Fibroblast of skin of scalp (primary cell): ENCODE results near the gene MOB3A.

Experiments
- DNase-seq: peaks from one replicate; pipeline ENCODE4 v3.0.0-alpha.2; 2013

MOB3A gene

DNA sequence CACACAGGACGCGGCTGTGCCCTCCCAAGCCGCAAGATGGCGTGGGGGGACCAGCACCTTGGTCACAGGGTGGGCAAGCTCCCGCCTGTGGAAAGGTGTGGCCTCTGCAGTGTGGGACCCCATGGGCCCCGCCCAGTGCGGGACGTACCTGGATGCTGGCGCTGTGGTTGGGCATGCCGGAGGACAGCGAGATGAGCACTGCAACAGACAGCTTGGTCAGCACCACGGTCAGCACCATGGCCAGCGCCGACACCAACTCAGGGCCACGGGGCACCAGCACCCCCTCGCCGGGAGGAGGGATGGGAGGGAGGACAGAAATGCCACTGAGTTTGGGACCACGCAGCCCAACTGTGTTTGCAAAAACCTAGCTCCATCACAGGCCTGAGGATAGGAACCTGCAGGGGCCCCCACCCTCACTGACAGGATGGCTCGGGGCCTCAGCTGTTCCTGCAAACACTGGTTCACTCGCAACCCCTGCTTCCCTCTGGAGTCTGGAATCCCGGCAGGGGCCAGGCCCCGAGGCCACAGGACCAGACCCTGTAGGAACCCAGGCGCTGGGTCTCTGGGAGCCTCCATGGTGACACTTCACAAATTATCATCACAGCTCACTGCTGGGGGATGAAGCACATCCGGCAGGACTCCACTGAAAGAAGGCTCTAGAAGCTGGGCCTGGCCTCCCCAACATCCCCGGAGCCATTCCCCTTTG, 27.7 kb upstream of the MOB3A start:
- no peak for DNase-seq

DNA sequence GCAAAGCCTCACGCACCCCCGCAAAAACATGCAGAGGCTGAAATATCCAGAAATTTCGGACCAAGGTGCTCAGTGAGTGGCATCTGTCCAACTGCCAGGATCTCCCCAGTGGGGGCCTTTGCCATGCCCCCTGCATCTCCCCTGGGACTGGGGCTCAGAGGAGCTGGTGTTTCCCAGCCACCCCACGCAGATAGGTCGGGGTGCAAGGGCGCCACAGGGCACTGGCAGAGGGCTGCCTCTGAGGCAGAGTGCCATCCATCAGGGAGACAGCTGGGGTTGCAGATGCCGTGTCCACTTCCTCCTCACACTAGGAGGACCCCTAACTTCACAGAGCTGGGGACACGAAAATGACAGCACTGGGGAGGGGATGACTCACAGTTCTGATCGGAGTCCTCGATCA, 26.9 kb upstream of the MOB3A start:
- DNase-seq = no peak

DNA sequence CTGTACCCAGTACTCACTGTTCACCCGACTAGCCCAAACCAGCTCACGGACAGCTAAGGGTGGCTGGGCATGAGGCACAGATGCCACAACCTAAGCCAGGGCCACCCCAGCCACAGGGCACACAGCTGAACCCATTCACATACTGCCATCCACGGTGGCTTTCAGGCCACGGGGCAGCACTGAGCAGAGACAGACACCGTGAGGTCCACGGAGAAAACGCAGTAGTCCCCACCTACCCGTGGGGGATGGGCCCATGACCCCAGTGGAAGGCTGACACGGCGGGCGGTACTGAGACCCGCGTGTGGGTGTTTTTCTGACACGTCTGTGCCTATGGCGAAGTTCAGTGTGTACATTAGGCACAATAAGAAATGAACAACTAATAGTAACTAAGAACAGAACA, 26.1 kb upstream of the MOB3A start:
- DNase-seq = no peak

DNA sequence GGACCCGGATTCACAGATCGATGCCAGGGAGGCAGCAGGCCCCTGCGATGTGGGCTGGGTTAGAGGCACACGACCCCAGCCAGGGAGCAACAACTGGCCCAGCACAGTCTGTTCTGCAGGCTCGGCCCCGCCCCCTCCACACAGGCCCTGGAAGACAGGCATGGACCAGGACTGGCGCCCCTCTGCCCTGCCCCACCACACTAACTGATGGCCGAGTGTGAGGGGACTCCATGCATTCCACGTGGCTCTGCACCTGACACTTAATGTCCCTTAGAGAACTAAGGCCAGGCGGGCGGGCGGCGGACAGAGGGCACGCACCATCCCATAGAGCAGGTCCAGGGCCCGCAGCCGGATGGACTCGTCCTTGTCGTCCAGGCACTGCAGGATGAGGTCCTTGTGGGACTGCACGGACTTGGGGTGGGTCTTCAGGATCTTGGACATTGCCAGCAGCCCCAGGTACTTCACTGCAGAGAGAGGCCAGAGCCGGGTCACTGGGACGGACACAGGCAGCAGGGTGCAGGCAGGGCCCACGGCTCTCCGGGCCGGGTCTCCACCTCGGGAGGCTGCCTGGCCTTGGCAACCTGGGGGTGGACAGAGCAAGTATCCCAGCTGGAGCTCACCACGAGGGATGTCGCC, 25.4 kb upstream of the MOB3A start:
- DNase-seq = no peak

DNA sequence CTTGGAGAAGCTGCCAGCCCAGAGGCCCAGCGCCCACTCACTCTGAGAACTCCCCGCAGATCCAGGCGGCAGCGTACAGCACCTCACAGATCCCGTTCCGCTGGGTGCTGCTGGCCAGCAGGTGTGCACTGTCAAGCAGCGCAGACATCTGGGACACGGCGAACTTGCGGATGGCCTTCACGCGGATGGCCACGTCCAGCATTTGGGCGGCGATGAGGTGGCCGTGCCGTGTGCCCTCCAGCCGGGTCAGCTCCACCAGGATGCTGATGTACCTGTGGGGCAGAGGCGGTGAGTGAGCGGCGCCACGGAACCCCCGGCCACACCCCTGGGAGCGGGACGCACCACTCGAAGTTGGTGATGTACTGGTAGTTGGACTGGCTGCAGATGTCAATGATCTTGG, 24.7 kb upstream of the MOB3A start:
- no peak for DNase-seq

DNA sequence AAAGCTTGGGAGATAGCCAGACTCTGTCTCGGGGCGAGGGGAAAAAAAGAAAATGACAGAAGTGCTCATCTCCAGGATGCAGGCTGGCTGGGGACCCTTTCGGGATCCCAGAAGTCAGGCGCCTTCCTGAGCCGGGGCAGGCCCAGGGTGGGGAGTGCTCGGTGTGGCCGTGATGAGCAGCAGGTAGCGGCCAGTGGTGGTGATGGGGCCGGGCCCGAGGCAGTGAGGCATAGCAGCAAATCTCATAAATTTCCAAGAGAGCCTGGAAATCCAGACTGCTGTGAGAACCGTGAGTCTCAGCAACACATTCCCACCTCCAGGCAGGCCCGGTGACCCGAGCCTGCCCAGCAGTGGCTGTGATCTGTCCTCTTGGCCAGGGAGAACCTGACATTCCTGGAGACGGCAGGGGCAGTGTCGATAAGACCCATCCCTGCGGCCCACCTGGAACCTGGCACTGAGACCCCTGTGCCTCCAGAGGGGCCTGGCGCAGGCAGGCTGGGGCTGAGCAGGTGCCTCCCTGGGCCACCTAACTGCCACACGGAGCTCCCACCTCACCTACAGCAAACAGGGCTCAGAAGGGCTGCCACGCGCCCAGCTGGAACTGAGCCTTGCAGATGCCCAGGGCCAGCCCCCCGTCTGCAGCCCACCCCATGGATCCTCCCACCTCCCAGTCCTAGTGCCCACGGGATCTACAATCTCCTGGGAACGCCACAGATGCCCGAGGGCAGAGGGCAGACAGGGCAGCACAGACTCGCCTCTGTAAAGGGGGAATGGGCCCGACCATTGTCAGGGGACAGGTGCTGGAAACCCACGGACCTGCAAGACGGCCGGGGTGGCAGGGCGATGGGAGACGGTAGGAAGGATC, 24.0 kb upstream of the MOB3A start:
- no peak for DNase-seq

DNA sequence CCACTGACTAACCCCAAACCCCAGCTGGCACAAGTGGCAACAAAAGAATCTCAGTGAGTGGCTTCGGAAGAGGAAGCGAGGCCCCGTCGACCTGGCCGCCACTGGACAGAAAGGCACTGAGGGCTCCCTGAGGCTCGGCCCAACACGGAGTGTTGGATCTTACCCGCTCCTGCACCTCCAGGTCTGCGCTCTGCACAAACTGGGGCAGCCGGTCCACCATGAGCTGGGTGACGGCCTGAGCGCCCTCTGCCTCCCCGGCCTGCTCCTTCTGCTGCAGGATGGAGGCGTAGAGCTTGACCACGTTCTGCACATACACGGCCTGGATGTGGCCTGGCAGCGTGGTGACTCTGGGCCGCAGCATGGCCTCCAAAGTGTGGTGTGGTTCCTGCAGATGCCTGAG, 22.3 kb upstream of the MOB3A start:
- no peak for DNase-seq

DNA sequence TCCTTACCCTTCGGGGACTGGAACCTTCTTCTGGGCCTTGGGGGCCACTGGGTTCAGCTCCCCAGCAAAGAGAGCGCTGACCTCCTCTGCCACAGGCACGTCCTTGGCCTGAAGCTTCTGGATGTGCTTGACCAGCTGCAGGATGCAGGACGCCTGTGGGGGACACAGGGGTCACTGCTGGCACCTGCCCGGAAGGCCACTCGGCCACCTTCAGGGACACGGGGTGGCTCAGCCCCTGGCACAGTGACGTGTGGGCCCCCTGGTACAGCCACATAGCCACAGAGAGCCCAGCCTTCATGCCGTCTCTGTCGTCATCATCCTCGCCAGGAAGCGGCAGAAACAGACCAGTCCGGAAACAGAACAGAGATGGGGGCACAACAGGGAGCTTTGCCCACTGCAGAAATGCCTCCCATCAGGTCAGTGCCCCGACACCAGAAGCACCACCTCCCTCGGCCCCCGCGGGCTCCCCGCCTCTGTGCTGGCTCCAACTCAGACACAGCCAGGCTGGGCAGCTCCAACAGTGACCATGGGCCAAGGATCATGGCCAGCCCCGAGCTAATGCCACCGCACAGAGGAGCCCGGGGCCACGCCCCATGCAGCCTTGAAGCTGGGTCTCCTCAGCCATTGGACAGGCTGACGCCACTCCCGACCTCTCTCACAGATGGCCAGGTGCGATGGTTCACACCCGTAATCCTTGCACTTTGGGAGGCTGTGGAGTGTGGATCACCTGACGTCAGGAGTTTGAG, 21.3 kb upstream of the MOB3A start:
- DNase-seq = no peak

DNA sequence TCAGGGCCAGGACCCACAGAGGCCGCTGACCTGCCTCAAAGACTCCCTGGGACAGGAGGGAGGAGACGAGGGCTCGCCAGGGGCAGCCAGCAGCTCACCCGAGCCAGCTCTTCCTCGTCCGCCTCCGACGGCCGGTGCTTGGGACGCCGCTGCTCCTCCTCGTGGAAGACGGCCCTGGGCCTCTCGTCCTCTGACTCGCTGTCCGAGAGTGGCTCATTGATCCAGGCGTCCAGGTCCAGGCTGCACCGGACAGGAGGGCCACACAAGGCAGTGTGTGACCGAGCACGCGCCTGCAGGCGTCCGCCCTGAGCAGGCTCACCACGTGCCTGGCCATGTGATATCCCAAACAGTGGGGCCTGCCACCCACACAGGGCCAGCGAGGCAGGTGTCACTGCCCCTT, 20.4 kb upstream of the MOB3A start:
- DNase-seq = no peak

DNA sequence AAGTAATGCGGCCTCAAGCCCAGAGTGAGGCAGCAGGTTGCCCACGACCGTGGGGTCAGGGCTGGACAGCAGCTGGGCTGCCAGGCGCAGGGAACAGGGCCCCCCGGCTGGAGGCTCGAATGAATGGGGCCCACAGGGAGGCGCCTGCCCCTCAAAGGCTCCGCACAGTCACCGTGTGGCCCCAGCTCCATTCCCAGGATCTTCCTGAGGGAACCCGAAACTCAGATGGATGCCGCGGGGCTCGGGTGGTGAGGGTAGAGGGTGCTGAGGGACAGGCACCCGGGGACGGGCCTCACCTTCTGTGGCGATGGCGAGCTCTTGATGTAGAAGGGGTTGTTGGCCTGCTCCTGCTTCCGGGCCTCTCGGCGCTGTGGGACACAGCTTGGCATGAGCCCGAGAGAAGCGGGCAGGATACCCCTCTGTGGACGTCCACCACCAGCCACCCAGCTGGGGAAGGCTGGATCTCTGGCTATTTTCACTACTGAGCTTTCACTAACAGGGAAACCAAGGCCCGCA, 19.8 kb upstream of the MOB3A start:
- DNase-seq = no peak

DNA sequence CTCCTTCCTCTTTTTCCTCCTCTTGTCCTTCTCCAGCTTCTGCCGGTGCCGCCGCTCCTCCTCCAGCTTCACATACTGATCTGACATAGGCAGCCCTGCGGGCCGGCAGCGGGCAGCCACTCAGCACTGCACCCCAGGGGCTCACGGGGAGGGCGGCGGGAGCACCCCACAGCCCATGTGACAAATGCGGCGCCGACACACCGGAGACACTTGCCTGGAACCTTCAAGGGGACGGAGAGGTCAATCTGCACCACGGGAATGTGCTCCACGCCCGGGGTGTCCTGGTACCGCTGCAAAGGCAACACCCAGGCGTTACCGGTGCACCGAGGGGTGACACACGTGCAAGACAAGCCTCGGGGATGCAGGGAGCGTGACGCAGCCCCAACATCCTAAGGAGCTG, 19.2 kb upstream of the MOB3A start:
- no peak for DNase-seq

DNA sequence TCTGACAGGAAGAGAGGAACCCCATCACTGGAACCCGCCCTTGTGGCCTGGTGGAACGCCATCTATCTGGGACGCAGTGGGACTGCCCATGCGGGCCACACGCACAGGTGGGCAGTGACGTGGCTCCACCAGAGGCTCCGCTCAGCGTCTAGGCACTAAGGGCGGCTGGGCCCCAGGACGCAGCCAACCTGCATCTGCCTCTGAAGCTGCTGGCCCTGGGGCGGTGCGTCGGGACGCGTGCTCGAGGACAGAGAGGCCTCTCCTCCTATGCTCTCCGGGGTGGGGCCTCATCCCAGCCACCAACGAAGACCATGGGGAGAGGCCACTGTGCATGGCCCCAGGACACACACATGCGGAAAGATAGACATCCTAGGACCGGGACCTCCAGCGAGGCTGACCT, 18.7 kb upstream of the MOB3A start:
- DNase-seq = no peak

DNA sequence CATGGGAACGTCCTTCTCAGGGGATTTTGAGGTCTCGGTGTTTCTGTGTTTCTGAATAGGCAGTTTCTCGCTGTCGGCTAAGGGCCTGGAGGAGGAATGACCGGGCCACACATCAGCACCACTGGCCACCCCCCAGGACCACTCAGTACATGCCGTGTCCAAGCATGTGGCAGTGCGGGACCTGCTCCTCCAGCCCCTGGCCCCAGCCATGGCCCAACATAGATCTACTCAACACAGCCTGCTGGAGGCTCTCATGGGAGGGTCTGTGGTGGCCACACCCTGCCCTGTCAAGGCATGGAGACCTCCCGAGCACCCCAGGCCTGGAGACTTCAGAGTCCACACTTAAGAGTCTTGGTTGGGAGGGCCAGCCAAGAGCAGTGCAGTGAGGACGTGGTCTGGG, 18.1 kb upstream of the MOB3A start:
- no peak for DNase-seq

DNA sequence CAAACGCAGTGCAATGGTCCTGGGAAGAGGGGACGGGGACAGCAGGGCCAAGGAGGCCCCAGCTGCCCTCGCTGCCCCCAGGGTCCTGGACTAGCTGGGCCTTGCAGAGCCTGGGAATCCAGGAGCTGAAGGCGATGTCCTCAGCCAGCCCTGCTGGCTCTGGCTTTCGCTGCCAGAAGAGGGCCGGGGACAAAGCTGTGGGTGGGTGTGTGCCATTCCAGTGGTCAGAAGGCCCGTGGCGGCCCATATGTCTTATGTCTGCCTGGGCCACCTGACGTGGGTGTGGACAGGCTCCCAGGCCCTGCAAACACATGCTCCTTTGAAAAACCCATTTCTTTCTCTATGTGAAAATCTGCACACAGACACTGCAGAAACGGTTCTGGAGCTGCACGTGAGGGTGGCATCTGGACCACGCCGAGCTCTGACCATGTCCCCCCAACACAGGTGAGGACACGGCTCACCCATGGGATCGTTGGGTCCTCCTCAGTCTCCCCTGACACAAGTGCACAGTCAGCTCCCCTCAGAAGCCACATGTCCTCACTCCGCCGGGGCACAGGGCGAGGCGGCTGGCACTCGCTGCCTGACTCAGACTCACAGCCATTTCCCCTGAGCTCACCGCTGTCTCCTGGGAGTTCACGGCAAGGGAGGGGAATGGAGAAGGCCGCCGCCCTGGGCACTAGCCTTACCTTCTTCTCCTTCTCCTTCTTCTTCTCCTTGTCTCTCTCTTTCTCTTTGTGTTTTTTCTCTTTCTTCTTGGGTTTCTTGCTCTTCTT, 17.5 kb upstream of the MOB3A start:
- DNase-seq = peak; percentile 73

DNA sequence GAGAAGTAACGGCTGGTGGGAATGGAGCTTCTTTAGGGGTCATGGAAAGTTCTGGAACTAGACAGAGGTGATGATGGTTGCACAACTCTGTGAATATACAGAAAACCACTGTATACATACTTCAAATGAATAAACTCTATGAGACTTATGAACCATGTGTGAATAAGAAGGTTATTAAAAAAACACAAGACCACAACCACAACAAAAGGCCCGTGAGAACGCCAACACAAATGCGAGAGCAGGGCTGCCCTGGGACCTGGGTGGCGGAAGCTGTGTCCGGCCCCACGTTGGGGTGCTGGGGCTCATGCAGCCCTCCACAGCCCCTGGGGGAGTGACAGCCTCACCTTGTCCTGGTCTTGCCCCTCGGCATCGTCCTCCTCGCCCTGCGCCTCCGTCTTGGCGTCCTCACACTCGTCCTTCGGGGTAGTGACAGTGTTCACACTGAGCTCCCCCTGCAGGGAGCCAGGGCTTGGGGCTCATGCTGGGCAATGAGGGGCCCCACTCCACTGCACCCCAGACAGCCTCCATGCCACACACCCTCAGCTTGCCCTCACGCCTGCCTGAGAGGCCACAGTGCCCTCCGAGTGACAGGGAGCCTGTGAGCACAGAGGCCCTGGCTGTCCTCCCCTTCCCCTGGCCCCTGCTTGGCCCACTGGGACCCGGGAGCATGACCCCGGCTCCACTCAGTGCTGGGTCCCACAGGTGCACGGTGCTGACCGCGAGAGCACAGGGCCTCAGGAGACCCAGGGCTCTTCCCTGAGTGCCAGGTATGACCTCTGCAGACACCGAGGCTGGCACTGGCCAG, 16.6 kb upstream of the MOB3A start:
- no peak for DNase-seq

DNA sequence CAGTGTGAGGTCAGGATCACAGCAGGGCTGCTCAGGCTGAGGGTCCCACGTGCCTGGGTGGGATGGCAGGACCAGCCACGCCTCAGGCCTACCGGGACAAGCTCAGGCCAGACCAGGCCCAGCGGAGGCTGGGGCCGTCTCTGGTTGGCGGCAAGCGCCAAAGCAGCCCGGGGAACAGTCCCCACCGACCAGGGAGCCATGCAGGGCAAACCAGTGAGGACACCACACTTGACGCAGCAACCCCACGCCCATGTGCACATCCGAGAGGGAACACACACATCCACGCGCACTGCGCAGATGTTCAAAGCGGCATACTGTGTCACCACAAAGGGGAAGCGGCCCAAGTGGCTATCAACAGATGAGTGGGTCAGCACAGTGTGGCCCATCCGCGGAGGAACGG, 15.8 kb upstream of the MOB3A start:
- no peak for DNase-seq

DNA sequence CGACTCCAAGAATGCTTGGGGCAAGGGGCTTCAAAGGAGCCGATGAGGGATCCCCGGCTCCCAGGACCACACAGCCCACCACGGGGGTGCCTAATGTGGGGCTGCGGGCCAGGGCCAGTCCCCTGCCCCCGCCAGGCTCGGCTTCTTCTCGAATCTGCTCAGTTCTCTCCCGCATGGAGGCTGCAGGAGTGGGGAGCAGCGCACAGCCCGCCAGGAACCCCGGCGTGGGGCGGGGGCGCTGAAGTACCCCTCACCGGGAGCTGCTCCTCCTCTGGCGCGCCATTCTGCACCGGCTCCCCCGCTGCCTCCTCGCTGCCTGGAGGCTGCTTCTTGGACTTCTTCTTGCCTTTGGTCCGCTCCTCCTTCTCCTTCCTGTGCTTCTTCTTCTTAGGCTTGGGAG, 15.3 kb upstream of the MOB3A start:
- DNase-seq = no peak

DNA sequence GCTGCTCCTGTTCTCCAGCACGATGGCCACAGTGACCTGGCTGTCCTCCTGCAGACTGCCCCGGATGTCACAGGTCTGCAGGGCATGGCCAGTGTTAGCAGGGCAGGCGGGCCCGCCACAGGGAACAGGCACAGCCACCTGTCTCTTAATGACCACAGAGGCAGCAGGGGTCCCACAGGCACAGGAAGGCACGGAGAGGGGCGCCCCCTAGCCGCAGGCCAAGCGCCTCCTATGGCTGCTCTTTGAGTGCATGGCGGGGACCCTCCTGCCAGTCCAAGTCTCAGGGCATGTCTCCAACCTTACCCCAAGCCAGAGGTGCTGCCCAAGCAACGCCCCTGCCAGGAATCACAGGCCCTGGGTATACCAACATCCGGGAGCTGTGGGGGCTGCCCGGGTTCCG, 14.7 kb upstream of the MOB3A start:
- DNase-seq = no peak

DNA sequence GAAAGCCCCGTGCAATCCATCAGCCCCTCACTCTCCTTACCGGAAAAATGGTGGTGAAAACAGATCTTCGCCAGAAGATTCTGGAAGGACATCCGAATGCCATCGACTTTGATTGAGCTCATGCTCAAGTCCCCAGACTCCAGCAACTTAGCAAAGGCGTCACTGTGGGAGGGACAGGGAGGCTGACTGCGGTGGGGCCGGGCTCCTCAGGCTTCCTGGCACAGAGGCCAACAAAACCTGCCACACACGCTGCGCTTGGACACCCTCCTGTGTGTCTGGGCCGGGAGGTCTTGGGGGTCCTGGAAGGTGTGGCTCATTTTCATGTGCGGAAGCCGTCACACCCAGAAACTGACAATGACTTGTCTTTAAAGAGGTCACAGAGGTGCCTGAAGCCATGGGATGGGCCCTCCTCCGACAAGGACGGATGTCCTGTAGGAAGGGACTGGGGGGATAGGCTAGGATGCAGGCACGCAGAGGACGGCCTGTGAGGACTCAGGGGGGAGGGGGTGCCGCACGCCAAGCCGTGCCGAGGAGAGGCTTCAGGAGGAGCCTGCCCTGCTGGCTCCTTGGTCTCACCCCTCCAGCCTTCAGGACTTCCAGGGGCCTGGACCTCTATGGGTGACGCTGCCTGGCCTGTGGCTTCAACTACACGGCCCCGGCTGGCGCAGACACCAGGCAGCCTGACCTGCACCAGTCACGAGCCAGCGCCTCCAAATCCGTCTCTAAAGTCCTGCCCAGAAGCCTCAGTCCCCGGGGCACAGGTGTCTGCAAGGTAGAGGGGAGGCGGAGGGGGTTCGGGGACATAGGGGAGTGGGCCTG, 13.1 kb upstream of the MOB3A start:
- DNase-seq = no peak
